GM23338 (cell line): ENCODE results near the gene SYT2. TPM values are rescaled to one million over a fixed set of nuclear protein-coding genes. Genes with fewer than 3 reads are reported as not detected.
A peak's percentile ranks its signal among the peaks of the same experiment; 100 is the strongest.

ENCODE experiments used
- ATAC-seq: fragments of 200-7000 bp; cut with Tn5 transposase; 3 replicates; pipeline ENCODE4 v1.9.1; 2020
- DNase-seq: peaks from one replicate; pipeline ENCODE4 v3.0.0-alpha.2; 2015; ENCODE audit warnings: low spot score
- H2AFZ ChIP-seq: fragments of 200-600 bp; sonication (generic); 2 replicates; pipeline ENCODE4 v1.8.0; 2016; ENCODE audit warnings: antibody characterized with exemption, mild to moderate bottlenecking, moderate library complexity
- H3F3A ChIP-seq: fragments of 200-600 bp; sonication (generic); replicated peaks from 2 replicates; pipeline ENCODE4 v1.8.0; 2017; ENCODE audit warnings: antibody characterized with exemption, mixed run types, low read depth
- H3K27ac ChIP-seq: fragments of 200-600 bp; sonication (generic); 2 replicates; pipeline ENCODE4 v1.6.1; 2016; ENCODE audit warnings: low read depth
- H3K27me3 ChIP-seq: fragments of 200-600 bp; sonication (generic); 2 replicates; pipeline ENCODE4 v1.8.0; 2016; ENCODE audit warnings: mild to moderate bottlenecking, mixed run types, moderate library complexity; ENCODE audit not compliant: insufficient read depth
- H3K36me3 ChIP-seq: fragments of 200-600 bp; sonication (generic); 2 replicates; pipeline ENCODE4 v1.8.0; 2016; ENCODE audit warnings: mild to moderate bottlenecking; ENCODE audit not compliant: insufficient read depth
- H3K4me1 ChIP-seq: fragments of 200-600 bp; sonication (generic); 2 replicates; pipeline ENCODE4 v1.8.0; 2016; ENCODE audit warnings: mild to moderate bottlenecking, moderate library complexity; ENCODE audit not compliant: insufficient read depth
- H3K4me2 ChIP-seq: fragments of 200-600 bp; sonication (generic); 2 replicates; pipeline ENCODE4 v1.7.1; 2017; ENCODE audit warnings: mixed run types
- H3K4me3 ChIP-seq: fragments of 200-600 bp; sonication (generic); 2 replicates; pipeline ENCODE4 v1.6.1; 2016; ENCODE audit warnings: mixed run types
- H3K79me2 ChIP-seq: fragments of 200-600 bp; sonication (generic); replicated peaks from 2 replicates; pipeline ENCODE4 v1.8.0; 2017; ENCODE audit warnings: mild to moderate bottlenecking; ENCODE audit not compliant: insufficient read depth
- H3K9me2 ChIP-seq: fragments of 200-600 bp; sonication (generic); 2 replicates; pipeline ENCODE4 v1.8.0; 2017; ENCODE audit not compliant: insufficient read depth
- H4K20me1 ChIP-seq: fragments of 200-600 bp; sonication (generic); replicated peaks from 2 replicates; pipeline ENCODE4 v1.8.0; 2017; ENCODE audit warnings: mild to moderate bottlenecking; ENCODE audit not compliant: insufficient read depth
- H3K27ac Mint-ChIP-seq: 2 replicates; pipeline ENCODE4 v1.8.0; 2020; ENCODE audit warnings: inconsistent platforms, mild to moderate bottlenecking, moderate library complexity, mixed read lengths
- H3K27me3 Mint-ChIP-seq: 3 replicates; pipeline ENCODE4 v1.8.0; 2022; ENCODE audit warnings: low read depth, mild to moderate bottlenecking, moderate library complexity, mixed read lengths, inconsistent platforms; ENCODE audit not compliant: insufficient read depth, poor library complexity
- H3K36me3 Mint-ChIP-seq: 3 replicates; pipeline ENCODE4 v1.8.0; 2021; ENCODE audit warnings: low read depth, mild to moderate bottlenecking, inconsistent platforms, moderate library complexity, mixed read lengths
- H3K4me1 Mint-ChIP-seq: 3 replicates; pipeline ENCODE4 v1.8.0; 2020; ENCODE audit warnings: mild to moderate bottlenecking, inconsistent platforms, mixed read lengths
- H3K4me3 Mint-ChIP-seq: 3 replicates; pipeline ENCODE4 v1.8.0; 2021; ENCODE audit warnings: moderate library complexity, mild to moderate bottlenecking, inconsistent platforms, mixed read lengths
- H3K9me3 Mint-ChIP-seq: 3 replicates; pipeline ENCODE4 v1.8.0; 2020; ENCODE audit warnings: moderate library complexity, mild to moderate bottlenecking, inconsistent platforms, mixed read lengths
- CREB1 ChIP-seq: fragments of 250-450 bp; sonication (Bioruptor Pico); IDR thresholded peaks from 2 replicates; pipeline ENCODE4 v1.5.0; 2020; ENCODE audit warnings: low read depth, mild to moderate bottlenecking, moderate library complexity
- EZH2phosphoT487 ChIP-seq: fragments of 200-600 bp; sonication (generic); IDR thresholded peaks from one replicate; pipeline ENCODE4 v1.8.1; 2018; ENCODE audit warnings: antibody characterized with exemption; ENCODE audit not compliant: unreplicated experiment
- NANOG ChIP-seq: IDR thresholded peaks from 2 replicates; pipeline ENCODE4 v1.6.1; 2016; ENCODE audit warnings: antibody characterized with exemption, borderline replicate concordance
- POLR2AphosphoS5 ChIP-seq: IDR thresholded peaks from 2 replicates; pipeline ENCODE4 v1.6.1; 2016; ENCODE audit warnings: antibody characterized with exemption, low read depth
- ZNF114 ChIP-seq: fragments of 250-450 bp; sonication (Bioruptor Pico); IDR thresholded peaks from 2 replicates; pipeline ENCODE4 v1.5.0; 2020; ENCODE audit warnings: mild to moderate bottlenecking, moderate library complexity
- ZNF331 ChIP-seq: fragments of 250-450 bp; sonication (Bioruptor Pico); IDR thresholded peaks from 2 replicates; pipeline ENCODE4 v1.5.0; 2020; ENCODE audit warnings: low read depth, mild to moderate bottlenecking, moderate library complexity
- polyA plus RNA-seq: library from polyadenylated mRNA; unstranded; fragments of >200 nt; fragmentation: Nextera tagmentation; extraction: Ambion mirVana; gene quantifications from 2 replicates; pipeline ENCODE4 v1.2.1, GENCODE V29; 2016
- total RNA-seq: library from RNA; depleted of rRNA; stranded (reverse); fragments of >200 nt; shearing (Covaris generic); gene quantifications from 2 replicates; pipeline ENCODE4 v1.2.3, GENCODE V29; 2014
- TF ChIP-seq, protein P1 (sequence below): IDR thresholded peaks from 2 replicates; pipeline ENCODE4 v1.6.1; 2016; ENCODE audit warnings: antibody characterized with exemption
- TF ChIP-seq, protein P2 (sequence below), 2 experiments: fragments of 200-600 bp in 1 of 2; sonication (generic) in 1 of 2; conservative IDR thresholded peaks; 2 replicates each; pipeline versions ENCODE4 v1.5.1 to v1.6.1; 2016 to 2017; ENCODE audit warnings: antibody characterized with exemption in 2 of 2, low read depth in 2 of 2, mild to moderate bottlenecking in 2 of 2, moderate library complexity in 1 of 2
- TF ChIP-seq, protein P3 (sequence below): IDR thresholded peaks from one replicate; pipeline ENCODE4 v1.6.1; 2018; ENCODE audit warnings: antibody characterized with exemption; ENCODE audit not compliant: unreplicated experiment

Gene SYT2
- total and polyA plus RNA-seq, 2 experiments from 2014 or later = 2.4 to 12.5 TPM

DNA sequence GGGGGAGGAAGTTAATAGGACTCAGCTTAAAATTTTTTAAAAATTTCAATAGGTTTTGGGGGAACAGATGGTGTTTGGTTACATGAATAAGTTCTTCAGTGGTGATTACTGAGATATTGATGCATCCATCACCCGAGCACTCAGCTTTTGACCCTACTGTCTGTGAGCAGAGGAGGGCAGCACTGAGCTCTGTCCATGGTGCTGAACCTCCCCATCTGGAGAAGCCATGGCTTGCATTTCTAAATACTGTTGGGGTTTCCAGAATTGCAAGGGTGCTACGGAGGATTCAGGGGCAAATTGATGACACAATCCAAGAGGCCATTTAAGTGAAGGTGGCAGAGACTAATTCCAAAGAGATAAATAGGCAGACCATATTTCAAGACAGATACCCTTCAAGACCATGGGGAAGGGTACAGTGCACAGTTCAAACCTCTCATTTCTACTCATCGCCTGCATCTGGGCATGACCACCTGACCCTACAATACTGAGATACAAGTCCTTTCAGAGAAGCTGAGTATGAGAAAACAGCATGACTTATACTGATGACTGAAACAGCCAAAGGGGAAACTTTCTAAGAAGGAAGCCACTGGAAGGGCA lies 17.2 kb downstream of the SYT2 start:
- H3K4me2 ChIP-seq = no peak overlapping the region
- H3K9me3 Mint-ChIP-seq = no peaks in the 10 kb centered on the region
- peaks cover 2% of the 10 kb centered on the region; the same call in 2 of the 3 replicates for H3K4me1 Mint-ChIP-seq
- H3K36me3 Mint-ChIP-seq = no peaks in the 10 kb centered on the region; the same call in 2 of the 3 replicates
- no peak overlapping the region for H3K27ac ChIP-seq
- H3K79me2 ChIP-seq = no peaks in the 10 kb centered on the region
- no peaks in the 10 kb centered on the region for H3F3A ChIP-seq
- ATAC-seq (peak; percentile 90), DNase-seq (peak; percentile 91)
- no peak overlapping the region for H3K27ac Mint-ChIP-seq
- no peaks in the 10 kb centered on the region for H3K27me3 ChIP-seq
- H3K4me1 ChIP-seq = 0 out of 2 replicates have a peak, but pooled peaks cover 4% of the 10 kb centered on the region
- H3K27me3 Mint-ChIP-seq = peaks cover 4% of the 10 kb centered on the region
- H4K20me1 ChIP-seq = peaks cover 26% of the 10 kb centered on the region; the same call in 1 of the 2 replicates
- H2AFZ ChIP-seq = no peak overlapping the region
- no peak overlapping the region for H3K4me3 ChIP-seq
- H3K4me3 Mint-ChIP-seq = no peak overlapping the region
- no peaks in the 10 kb centered on the region for H3K36me3 ChIP-seq
- TF ChIP-seq CREB1 (CRISPR knock-in tag) (no peak), ZNF114 (no peak), ZNF331 (CRISPR knock-in tag) (no peak), NANOG (no peak), POLR2AphosphoS5 (no peak), EZH2phosphoT487 (no peak)
- TF ChIP-seq, protein P1, sequence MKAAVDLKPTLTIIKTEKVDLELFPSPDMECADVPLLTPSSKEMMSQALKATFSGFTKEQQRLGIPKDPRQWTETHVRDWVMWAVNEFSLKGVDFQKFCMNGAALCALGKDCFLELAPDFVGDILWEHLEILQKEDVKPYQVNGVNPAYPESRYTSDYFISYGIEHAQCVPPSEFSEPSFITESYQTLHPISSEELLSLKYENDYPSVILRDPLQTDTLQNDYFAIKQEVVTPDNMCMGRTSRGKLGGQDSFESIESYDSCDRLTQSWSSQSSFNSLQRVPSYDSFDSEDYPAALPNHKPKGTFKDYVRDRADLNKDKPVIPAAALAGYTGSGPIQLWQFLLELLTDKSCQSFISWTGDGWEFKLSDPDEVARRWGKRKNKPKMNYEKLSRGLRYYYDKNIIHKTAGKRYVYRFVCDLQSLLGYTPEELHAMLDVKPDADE = no peak
- TF ChIP-seq, protein P2, sequence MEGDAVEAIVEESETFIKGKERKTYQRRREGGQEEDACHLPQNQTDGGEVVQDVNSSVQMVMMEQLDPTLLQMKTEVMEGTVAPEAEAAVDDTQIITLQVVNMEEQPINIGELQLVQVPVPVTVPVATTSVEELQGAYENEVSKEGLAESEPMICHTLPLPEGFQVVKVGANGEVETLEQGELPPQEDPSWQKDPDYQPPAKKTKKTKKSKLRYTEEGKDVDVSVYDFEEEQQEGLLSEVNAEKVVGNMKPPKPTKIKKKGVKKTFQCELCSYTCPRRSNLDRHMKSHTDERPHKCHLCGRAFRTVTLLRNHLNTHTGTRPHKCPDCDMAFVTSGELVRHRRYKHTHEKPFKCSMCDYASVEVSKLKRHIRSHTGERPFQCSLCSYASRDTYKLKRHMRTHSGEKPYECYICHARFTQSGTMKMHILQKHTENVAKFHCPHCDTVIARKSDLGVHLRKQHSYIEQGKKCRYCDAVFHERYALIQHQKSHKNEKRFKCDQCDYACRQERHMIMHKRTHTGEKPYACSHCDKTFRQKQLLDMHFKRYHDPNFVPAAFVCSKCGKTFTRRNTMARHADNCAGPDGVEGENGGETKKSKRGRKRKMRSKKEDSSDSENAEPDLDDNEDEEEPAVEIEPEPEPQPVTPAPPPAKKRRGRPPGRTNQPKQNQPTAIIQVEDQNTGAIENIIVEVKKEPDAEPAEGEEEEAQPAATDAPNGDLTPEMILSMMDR (conservative IDR thresholded peaks at IDR 0.05; ENCODE audit: low read depth in 2 of 2) = peak; percentile 33 to 45; a peak in 3 of 4 replicates
- TF ChIP-seq, protein P3, sequence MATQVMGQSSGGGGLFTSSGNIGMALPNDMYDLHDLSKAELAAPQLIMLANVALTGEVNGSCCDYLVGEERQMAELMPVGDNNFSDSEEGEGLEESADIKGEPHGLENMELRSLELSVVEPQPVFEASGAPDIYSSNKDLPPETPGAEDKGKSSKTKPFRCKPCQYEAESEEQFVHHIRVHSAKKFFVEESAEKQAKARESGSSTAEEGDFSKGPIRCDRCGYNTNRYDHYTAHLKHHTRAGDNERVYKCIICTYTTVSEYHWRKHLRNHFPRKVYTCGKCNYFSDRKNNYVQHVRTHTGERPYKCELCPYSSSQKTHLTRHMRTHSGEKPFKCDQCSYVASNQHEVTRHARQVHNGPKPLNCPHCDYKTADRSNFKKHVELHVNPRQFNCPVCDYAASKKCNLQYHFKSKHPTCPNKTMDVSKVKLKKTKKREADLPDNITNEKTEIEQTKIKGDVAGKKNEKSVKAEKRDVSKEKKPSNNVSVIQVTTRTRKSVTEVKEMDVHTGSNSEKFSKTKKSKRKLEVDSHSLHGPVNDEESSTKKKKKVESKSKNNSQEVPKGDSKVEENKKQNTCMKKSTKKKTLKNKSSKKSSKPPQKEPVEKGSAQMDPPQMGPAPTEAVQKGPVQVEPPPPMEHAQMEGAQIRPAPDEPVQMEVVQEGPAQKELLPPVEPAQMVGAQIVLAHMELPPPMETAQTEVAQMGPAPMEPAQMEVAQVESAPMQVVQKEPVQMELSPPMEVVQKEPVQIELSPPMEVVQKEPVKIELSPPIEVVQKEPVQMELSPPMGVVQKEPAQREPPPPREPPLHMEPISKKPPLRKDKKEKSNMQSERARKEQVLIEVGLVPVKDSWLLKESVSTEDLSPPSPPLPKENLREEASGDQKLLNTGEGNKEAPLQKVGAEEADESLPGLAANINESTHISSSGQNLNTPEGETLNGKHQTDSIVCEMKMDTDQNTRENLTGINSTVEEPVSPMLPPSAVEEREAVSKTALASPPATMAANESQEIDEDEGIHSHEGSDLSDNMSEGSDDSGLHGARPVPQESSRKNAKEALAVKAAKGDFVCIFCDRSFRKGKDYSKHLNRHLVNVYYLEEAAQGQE = peak; percentile 97
- no peaks in the 10 kb centered on the region for H3K9me2 ChIP-seq
